Endothelial cell of umbilical vein (primary cell): ENCODE data around the gene GLRA1. TPM values are rescaled to one million over a fixed set of nuclear protein-coding genes. Genes with fewer than 3 reads are reported as not detected.

Source experiments
- BruUV-seq: library from RNA; stranded (reverse); fragments of 400-500 nt; replicated peaks from 2 replicates; lab custom pipeline; 2021; lab: Mats Ljungman, UMichigan
- CTCF ChIA-PET: fragments of 300-600, 350-600 bp; sonication (Branson Sonifier 250); formaldehyde crosslinking; loops from one replicate; lab custom pipeline; 2021; ENCODE audit warnings: antibody characterized with exemption, inconsistent platforms; lab: Charles Lee
- POLR2A ChIA-PET: fragments of 300-600, 350-600 bp; sonication (Branson Sonifier 250); formaldehyde crosslinking; loops from one replicate; lab custom pipeline; 2021; ENCODE audit warnings: antibody characterized with exemption, inconsistent platforms; lab: Charles Lee
- DNase-seq: peaks from one replicate; pipeline ENCODE4 v3.0.0-alpha.2; 2011; ENCODE audit warnings: low read depth, low spot score
- FAIRE-seq: peaks from 2 replicates; lab custom pipeline; 2011; peaks lifted over from hg19 to GRCh38; lab: Jason Lieb, UNC
- H2AFZ ChIP-seq: 2 replicates; pipeline ENCODE4 v1.6.0; 2012; ENCODE audit warnings: low read depth, low read length, control low read depth, inconsistent platforms
- H3K27ac ChIP-seq: 2 replicates; pipeline ENCODE4 v1.5.1; 2011; ENCODE audit warnings: low read depth, mild to moderate bottlenecking, control low read depth, low read length, moderate library complexity; ENCODE audit not compliant: insufficient read depth
- H3K27me3 ChIP-seq, 2 experiments: 2 replicates each; pipeline versions ENCODE4 v1.6.0 to v1.6.1; 2011; ENCODE audit warnings: low read length in 2 of 2, mixed read lengths in 1 of 2; ENCODE audit not compliant: control insufficient read depth in 2 of 2, insufficient read depth in 2 of 2
- H3K36me3 ChIP-seq, 2 experiments: 2 replicates in 1 of 2; 3 replicates in 1 of 2; pipeline ENCODE4 v1.5.1; 2011; ENCODE audit warnings: low read length in 2 of 2, mild to moderate bottlenecking in 1 of 2, moderate library complexity in 1 of 2; ENCODE audit not compliant: control insufficient read depth in 2 of 2, insufficient read depth in 2 of 2; ENCODE audit errors: extremely low read depth in 1 of 2
- H3K4me1 ChIP-seq: 3 replicates; pipeline ENCODE4 v1.5.1; 2011; ENCODE audit warnings: mild to moderate bottlenecking, low read length; ENCODE audit not compliant: control insufficient read depth, insufficient read depth; ENCODE audit errors: extremely low read depth
- H3K4me2 ChIP-seq: 2 replicates; pipeline ENCODE4 v1.6.1; 2011; ENCODE audit warnings: low read length, control low read depth, mixed read lengths; ENCODE audit not compliant: insufficient read depth
- H3K4me3 ChIP-seq, 3 experiments: fragments of 200-600 bp in 1 of 3; sonication (generic), shearing (Covaris generic) in 1 of 3; replicated peaks in 1 of 3; 2 replicates each; pipeline ENCODE4 v1.5.1; 2011 to 2016; ENCODE audit warnings: control low read depth in 3 of 3, low read length in 3 of 3, mild to moderate bottlenecking in 2 of 3, inconsistent platforms in 1 of 3, low read depth in 1 of 3, moderate library complexity in 1 of 3; ENCODE audit not compliant: insufficient read depth in 1 of 3
- H3K79me2 ChIP-seq: 2 replicates; pipeline ENCODE4 v1.6.0; 2012; ENCODE audit warnings: low read length, inconsistent platforms; ENCODE audit not compliant: control insufficient read depth, insufficient read depth
- H3K9ac ChIP-seq: replicated peaks from 2 replicates; pipeline ENCODE3; 2011; ENCODE audit warnings: low read length, control low read depth; ENCODE audit not compliant: insufficient read depth; ENCODE audit errors: extremely low read depth
- H3K9me1 ChIP-seq: replicated peaks from 3 replicates; pipeline ENCODE4 v1.6.0; 2011; ENCODE audit warnings: mild to moderate bottlenecking, low read length; ENCODE audit not compliant: control insufficient read depth, insufficient read depth; ENCODE audit errors: extremely low read depth
- H3K9me3 ChIP-seq: replicated peaks from 2 replicates; pipeline ENCODE4 v1.5.1; 2012; ENCODE audit warnings: low read length, inconsistent platforms; ENCODE audit not compliant: control insufficient read depth, insufficient read depth
- H4K20me1 ChIP-seq: replicated peaks from 2 replicates; pipeline ENCODE3; 2011; ENCODE audit warnings: mild to moderate bottlenecking, low read length; ENCODE audit not compliant: control insufficient read depth, insufficient read depth; ENCODE audit errors: extremely low read depth
- EZH2 ChIP-seq: IDR thresholded peaks from 2 replicates; pipeline ENCODE4 v1.6.1; 2012; ENCODE audit warnings: borderline replicate concordance, low read depth, mild to moderate bottlenecking, moderate library complexity, low read length, inconsistent platforms; ENCODE audit not compliant: severe bottlenecking
- FOS ChIP-seq: IDR thresholded peaks from 2 replicates; pipeline ENCODE4 v1.6.1; 2011; ENCODE audit warnings: mild to moderate bottlenecking, low read length, moderate library complexity, borderline replicate concordance; ENCODE audit not compliant: insufficient read depth
- GATA2 ChIP-seq: IDR thresholded peaks from 2 replicates; pipeline ENCODE4 v1.7.0; 2011; ENCODE audit warnings: low read depth, mild to moderate bottlenecking, moderate library complexity, mixed read lengths, low read length; ENCODE audit not compliant: insufficient read length, insufficient read depth
- JUN ChIP-seq: IDR thresholded peaks from 2 replicates; pipeline ENCODE4 v1.6.1; 2011; ENCODE audit warnings: borderline replicate concordance, low read depth; ENCODE audit not compliant: insufficient read length, insufficient read depth
- MYC ChIP-seq: IDR thresholded peaks from one replicate; pipeline ENCODE4 v1.6.1; 2011; ENCODE audit warnings: mild to moderate bottlenecking, low read depth, low read length
- POLR2A ChIP-seq: IDR thresholded peaks from 2 replicates; pipeline ENCODE4 v1.6.1; 2012; ENCODE audit warnings: low read depth, mild to moderate bottlenecking, control low read depth, low read length
- POLR2AphosphoS5 ChIP-seq: IDR thresholded peaks from 2 replicates; pipeline ENCODE4 v1.6.1; 2012; ENCODE audit warnings: low read depth, mild to moderate bottlenecking, control low read depth, low read length, moderate library complexity; ENCODE audit not compliant: insufficient read depth
- dilution Hi-C: fragments of 300-500 bp; cut with MboI; formaldehyde crosslinking; loops from one replicate; pipeline ENCODE4 v1.15.0; 2019; ENCODE audit warnings: low sequenced_read_pairs; ENCODE audit not compliant: extremely low pct_ligation_motif_present
- intact Hi-C: fragments of 100-400 bp; cut with micrococcal nuclease; formaldehyde crosslinking; loops from one replicate; pipeline ENCODE4 v1.10.0; 2022
- polyA plus RNA-seq, 4 experiments: library from polyadenylated mRNA; depleted of rRNA in 3 of 4; stranded (reverse) in 3 of 4; unstranded in 1 of 4; fragments of >200 nt; gene quantifications; 2 replicates each; pipeline versions ENCODE4 v1.2.1 to v1.2.3, GENCODE V29; 2011 to 2012; ENCODE audit warnings: missing spikeins in 1 of 4
- total RNA-seq: library from RNA; stranded (reverse); gene quantifications from 2 replicates; pipeline ENCODE4 v1.2.3, GENCODE V29; 2021
- TF ChIP-seq, protein P1 (sequence below): IDR thresholded peaks from 2 replicates; pipeline ENCODE4 v1.6.1; 2011; ENCODE audit not compliant: insufficient read depth, insufficient read length
- TF ChIP-seq, protein P2 (sequence below), 2 donors: IDR thresholded peaks; 1 replicate in 1 of 2; 2 replicates in 1 of 2; pipeline ENCODE4 v1.5.1; 2011; ENCODE audit warnings: low read length in 2 of 2, mild to moderate bottlenecking in 2 of 2, moderate library complexity in 2 of 2, control low read depth in 1 of 2, inconsistent platforms in 1 of 2, low read depth in 1 of 2; ENCODE audit not compliant: insufficient read depth in 1 of 2; ENCODE audit errors: extremely low read depth in 1 of 2

Gene GLRA1
- total and polyA plus RNA-seq, 2 donors (not counting 3 experiments of a cell fraction or from before 2014, with no cell fraction given) = not detected

DNA sequence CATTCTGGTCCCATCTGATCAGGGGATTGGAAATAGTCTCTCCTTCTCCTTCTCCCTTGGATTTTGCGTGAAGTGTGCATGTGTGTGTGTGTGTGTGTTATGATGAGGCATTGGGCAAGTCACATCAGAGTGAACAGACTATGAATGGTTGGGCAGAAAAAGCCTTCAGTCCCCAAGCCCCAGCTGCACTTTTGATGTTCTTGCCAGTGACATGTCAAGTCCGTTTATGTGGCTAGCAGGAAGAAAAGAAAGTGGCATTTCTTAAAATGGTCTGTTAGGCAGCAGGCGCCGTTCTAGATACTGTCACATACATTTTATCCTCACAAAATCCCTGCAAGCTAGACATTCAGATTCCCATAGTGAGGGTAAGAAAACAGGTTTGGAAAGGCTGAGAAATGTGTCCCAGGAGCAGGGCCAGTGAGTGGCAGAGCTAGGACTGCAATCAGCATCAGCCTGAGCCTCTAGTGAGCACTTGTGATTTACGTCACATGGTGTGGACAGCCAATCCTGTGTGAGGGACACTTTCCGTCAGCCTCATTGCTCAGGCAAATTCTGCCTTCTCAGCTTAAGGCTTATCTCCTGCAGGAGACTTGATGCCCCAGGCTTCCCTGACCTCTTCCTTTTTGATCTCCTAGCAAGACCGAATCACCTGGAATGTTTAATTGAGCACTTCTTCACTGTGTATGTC is 60.4 kb downstream of the GLRA1 start:
- no peaks in the 10 kb centered on the region for H4K20me1 ChIP-seq
- H3K9me3 ChIP-seq = no peaks in the 10 kb centered on the region
- no peak overlapping the region for H3K9ac ChIP-seq
- no peaks in the 10 kb centered on the region for H3K36me3 ChIP-seq
- no peak overlapping the region for H3K4me2 ChIP-seq
- TF ChIP-seq FOS = no peak
- TF ChIP-seq JUN = no peak
- no peak for TF ChIP-seq MYC
- no peak for TF ChIP-seq GATA2
- TF ChIP-seq, protein P1, sequence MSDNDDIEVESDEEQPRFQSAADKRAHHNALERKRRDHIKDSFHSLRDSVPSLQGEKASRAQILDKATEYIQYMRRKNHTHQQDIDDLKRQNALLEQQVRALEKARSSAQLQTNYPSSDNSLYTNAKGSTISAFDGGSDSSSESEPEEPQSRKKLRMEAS = no peak
- TF ChIP-seq POLR2A = no peak
- H2AFZ ChIP-seq = no peak overlapping the region
- dilution Hi-C loops = no loop called here
- POLR2A ChIA-PET = no interaction called here
- H3K27me3 ChIP-seq = no peaks in the 10 kb centered on the region
- H3K27ac ChIP-seq = no peak overlapping the region
- H3K79me2 ChIP-seq = no peaks in the 10 kb centered on the region
- intact Hi-C loops = no loop called here
- CTCF ChIA-PET = no interaction called here
- no TSS peak for BruUV-seq
- H3K4me1 ChIP-seq = no peaks in the 10 kb centered on the region
- H3K4me3 ChIP-seq = no peak overlapping the region
- DNase-seq = no peak
- FAIRE-seq = no peak
- no peaks in the 10 kb centered on the region for H3K9me1 ChIP-seq

DNA sequence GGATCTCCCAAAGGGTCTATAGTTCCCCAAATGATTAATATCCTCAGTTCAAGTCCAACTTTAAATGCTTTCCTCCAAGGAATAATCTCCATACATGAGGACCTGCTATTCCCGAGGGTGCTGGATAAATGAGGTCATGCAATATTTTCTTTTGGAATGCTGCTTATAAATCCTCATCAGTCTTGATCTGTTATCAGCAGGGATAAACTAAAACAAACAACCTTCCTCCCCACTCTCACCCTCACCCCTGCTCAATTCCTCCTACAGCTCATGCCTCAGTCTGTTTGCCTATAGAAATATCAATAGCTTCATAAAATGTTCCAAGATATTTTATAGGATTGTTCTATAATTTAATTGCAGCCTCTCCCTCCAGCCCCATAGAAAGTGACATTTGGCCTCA is 61.1 kb downstream of the GLRA1 start:
- no TSS peak for BruUV-seq
- Histone ChIP-seq H3K27me3 (no peaks in the 10 kb centered on the region), H3K79me2 (no peaks in the 10 kb centered on the region), H3K9me1 (no peaks in the 10 kb centered on the region), H2AFZ (no peak overlapping the region), H3K4me3 (no peak overlapping the region), H3K4me2 (no peak overlapping the region), H3K36me3 (no peaks in the 10 kb centered on the region), H3K9me3 (no peaks in the 10 kb centered on the region), H3K4me1 (no peaks in the 10 kb centered on the region), H3K27ac (no peak overlapping the region), H4K20me1 (no peaks in the 10 kb centered on the region), H3K9ac (no peak overlapping the region)
- ChIA-PET CTCF (interaction anchor here (1.0 kb wide), 1 partner anchor 10 kb away, joined by 3 read pairs; no protein-coding TSS in a partner anchor), POLR2A (no interaction called here)
- FAIRE-seq (no peak), DNase-seq (no peak)
- TF ChIP-seq, protein P1 = no peak
- TF ChIP-seq MYC = no peak
- TF ChIP-seq GATA2 = no peak
- TF ChIP-seq FOS = no peak
- TF ChIP-seq JUN = no peak
- TF ChIP-seq EZH2 = no peak
- TF ChIP-seq POLR2AphosphoS5 = no peak
- TF ChIP-seq, protein P2, sequence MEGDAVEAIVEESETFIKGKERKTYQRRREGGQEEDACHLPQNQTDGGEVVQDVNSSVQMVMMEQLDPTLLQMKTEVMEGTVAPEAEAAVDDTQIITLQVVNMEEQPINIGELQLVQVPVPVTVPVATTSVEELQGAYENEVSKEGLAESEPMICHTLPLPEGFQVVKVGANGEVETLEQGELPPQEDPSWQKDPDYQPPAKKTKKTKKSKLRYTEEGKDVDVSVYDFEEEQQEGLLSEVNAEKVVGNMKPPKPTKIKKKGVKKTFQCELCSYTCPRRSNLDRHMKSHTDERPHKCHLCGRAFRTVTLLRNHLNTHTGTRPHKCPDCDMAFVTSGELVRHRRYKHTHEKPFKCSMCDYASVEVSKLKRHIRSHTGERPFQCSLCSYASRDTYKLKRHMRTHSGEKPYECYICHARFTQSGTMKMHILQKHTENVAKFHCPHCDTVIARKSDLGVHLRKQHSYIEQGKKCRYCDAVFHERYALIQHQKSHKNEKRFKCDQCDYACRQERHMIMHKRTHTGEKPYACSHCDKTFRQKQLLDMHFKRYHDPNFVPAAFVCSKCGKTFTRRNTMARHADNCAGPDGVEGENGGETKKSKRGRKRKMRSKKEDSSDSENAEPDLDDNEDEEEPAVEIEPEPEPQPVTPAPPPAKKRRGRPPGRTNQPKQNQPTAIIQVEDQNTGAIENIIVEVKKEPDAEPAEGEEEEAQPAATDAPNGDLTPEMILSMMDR (IDR thresholded peaks at IDR 0.05; ENCODE audit: extremely low read depth in 1 of 2, insufficient read depth in 1 of 2, low read depth in 1 of 2, low read length in 2 of 2) = no peak
- no peak for TF ChIP-seq POLR2A
- dilution Hi-C loops = no loop called here
- intact Hi-C loops = no loop called here
